Inferior parietal cortex (tissue), 1 donor: ENCODE results near the gene LYVE1.

Experiments used
- DNase-seq: peaks from one replicate; pipeline ENCODE4 v3.0.0-alpha.2; 2016; ENCODE audit errors: extremely low spot score

Gene LYVE1

DNA sequence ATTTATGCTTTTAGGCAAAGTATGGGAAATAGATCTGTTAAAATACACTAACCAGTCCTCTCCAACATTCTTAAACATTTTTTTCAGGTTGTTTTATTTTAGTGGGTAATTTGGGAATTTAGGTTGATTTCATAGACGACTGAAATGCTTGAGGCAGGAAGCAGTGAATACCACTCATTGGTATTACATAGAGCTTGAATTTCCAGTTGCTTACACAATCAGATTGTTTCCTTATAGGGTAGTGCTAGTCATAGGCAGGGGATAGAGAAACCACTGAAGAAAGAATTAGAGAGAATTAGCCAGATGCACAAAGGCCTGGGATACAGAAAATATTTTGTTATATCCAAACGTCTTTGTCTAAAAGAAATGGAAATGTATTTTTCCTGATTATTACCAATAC is 23.9 kb upstream of the LYVE1 start:
- DNase-seq, result no peak

DNA sequence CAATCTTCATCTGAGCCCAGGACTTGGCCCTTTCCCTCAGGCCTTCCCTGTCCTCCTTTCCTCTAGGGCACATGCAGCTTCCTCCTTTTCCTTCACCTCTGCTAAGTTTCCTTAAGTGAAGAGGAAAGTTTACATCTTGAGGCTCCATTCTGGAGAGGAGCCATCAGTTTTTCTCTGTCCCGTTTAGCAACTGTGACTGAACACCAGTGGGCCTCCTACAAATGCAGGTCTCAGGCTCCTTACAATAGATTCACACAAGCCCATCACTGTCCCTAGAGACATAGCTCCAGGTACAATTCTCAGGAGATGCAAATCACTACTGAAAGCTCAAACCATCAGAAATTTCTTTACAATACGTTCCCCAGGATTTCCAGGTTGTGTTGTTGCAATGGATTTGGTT is 23.3 kb upstream of the LYVE1 start:
- no peak for DNase-seq

DNA sequence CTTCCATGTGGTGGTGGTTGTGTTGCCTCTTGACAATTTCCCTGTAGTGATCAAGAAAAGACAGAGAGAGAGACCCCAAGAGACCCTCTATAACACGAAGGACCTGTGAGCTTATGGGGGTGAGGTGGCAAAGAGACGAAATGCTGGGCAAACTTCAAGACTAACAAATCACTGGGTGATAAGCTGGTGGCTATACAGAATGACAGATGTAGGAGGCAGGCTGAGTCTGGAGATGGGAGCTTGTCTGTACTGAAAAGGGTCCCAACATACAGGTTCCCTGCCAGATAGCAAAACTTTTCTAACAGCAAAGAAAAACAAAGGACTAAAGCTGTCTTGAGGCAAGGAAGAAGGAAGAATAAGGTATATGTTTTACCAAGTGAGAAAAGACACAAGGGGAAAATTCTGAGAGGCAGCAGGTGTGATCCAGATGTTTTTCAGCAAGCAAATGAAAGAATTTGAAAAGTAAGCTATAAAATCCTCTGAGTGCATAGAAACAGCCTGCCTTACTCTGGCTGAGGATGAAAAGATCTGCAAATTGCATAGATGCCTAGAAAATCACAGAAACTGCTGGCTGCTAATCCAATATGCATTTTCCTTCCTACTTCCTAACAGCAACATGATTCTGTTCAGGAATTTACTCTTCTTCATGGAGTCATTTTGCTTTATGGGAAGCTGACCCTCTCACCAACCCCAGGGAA is 21.9 kb upstream of the LYVE1 start:
- DNase-seq, result no peak

DNA sequence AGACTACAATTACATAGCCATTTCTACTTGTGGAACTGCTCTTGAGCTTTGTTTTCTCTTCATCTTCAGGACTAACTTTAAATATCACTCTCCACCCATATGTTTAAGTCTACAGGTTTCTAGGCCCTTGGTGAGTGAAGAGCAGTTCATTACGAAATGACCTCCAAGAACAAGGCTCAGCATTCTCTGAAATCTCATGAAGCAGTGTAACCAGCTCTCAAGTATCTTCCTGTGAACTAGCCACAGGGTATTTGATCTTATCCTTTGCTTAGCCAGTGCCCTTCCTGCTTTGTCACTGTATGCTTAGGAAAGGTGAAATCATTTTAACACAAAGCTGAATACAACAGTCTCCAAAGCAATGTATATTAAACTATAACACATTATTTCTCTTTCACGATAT is 20.4 kb upstream of the LYVE1 start:
- DNase-seq, result no peak

DNA sequence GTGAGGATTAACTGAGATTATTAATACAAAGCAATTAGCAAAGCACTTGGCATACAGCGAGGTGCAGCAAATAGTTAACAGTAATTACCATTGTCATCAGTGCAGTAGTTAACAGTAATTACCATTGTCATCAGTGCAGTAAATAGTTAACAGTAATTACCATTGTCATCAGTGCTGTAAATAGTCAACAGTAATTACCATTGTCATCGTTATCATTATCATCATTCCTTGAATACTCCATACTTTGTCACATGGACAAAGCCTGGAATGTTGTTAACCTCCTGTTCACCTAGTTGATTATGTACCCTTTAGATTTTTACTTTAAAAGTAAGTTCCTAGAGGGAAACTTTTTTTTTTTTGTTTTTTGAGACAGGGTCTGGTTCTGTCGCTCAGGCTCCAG is 19.5 kb upstream of the LYVE1 start:
- no peak for DNase-seq

DNA sequence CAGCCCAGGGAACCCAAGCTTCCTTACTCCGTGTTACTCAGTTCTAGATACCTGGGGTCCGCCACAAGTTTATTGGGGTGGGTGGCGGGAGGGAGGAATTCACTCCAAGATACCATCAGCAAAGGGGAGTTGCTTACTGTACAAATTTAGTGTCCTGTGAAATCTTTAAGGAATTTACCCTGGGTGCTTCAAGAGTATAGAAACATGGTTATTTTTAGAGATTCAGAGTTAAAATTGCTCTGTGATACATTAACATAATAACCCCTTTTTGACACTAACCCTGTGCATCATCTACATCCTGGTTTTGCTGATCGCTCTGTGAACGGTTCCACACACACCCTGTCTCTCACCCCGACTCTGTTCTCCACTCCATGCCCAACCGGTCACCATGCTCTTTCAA is 18.9 kb upstream of the LYVE1 start:
- no peak for DNase-seq

DNA sequence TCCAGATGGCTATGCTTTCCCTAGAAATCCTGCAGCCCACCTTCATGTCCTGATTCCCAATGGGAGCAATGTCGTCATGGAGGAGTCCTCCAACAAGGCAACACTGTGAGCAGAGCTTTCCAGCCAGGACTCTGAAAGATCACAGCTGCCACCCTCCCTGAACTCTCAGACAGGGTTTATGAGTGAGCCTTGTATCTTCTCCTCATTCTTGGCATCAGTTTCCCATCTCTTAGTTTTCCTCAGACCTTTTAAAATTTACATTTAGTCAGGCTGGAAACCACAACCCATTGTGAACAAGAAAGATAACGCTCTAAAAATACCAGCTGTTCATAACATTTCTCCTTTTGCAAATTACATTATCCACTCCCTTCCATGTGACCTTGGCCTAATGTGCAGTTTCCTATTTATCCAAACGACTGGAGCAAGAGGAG is 15.6 kb upstream of the LYVE1 start:
- no peak for DNase-seq

DNA sequence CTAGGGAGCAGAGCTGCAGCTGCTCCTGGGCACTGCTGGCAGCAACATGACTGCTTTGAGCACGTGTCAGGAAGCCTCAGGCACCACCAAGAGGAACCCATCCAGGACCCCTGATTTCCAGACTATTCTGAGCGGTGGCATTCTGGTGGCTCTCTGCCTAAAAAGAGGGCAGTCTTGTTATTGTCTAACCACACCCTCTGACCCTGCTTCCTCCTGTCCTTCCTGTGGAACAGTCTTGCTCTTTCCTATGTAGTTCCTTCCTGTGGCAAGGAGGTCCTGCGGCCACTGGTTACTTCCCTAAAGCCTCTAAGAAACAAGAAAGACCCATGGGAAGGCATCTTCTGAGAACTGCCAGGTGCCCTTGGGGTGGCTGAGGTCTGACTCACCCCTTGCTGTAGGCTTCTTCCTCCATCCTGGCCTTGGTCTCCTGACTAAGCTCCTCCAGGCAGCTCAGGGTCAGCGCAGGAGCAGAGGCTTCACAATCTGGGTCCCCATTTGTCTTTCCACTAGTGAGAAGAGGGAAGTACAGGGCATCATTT is 13.1 kb upstream of the LYVE1 start:
- DNase-seq, result no peak

DNA sequence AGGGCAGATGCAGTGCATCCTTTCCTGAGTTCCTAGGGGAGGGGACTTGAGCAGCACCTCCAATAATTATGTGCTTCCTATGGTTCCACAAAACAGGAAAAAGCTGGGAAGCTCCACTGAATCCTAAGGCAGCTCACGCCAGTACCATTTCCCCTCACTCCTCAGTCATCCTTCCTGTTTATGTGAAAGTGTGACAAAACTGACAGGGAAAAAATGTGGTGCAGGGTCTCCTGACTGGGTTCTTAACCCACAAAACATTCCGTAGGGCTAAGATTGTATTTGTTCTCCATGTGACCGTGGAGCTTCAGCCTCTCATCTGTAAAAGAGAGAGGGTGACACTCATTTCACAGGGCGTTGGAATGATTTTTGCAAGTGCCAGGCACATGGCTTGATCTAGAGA is 12.2 kb upstream of the LYVE1 start:
- no peak for DNase-seq

DNA sequence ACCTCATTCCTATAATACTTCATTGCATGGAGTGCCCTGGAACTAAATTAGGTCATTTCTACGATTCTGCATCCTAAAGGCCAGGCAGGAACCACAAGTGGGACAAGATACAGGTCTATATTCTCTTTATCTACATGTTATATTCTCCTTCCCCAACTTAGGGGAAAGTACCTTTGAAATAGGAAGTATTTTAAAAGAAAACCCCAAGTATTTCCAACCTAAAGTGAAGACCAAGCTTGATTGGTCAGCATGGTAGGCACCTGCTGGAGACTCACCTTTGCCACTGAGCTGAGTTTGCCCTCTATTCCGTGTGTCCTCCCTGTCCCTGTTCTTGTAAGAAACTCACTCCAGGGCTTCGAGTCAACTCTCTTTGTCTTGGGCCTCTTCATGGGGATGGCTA is 11.2 kb upstream of the LYVE1 start:
- DNase-seq, result no peak

DNA sequence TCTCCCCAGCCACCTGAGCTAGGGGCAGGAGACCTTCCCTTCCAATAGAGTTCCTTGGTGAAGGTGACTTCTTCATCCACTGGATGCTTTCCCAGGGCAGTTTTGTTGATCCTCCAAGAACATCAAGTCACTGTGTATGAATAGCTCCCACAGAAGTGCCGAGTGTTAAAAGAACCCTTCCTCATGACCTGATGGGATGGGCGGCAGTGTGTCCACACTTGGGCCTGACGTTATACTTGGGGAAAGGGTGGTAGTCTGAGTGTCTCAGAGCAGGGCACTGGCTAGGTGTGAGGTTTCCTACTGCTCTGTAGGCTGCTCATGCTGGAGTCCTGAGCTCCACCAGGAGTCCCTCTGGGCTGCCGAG is 7.6 kb upstream of the LYVE1 start:
- no peak for DNase-seq

DNA sequence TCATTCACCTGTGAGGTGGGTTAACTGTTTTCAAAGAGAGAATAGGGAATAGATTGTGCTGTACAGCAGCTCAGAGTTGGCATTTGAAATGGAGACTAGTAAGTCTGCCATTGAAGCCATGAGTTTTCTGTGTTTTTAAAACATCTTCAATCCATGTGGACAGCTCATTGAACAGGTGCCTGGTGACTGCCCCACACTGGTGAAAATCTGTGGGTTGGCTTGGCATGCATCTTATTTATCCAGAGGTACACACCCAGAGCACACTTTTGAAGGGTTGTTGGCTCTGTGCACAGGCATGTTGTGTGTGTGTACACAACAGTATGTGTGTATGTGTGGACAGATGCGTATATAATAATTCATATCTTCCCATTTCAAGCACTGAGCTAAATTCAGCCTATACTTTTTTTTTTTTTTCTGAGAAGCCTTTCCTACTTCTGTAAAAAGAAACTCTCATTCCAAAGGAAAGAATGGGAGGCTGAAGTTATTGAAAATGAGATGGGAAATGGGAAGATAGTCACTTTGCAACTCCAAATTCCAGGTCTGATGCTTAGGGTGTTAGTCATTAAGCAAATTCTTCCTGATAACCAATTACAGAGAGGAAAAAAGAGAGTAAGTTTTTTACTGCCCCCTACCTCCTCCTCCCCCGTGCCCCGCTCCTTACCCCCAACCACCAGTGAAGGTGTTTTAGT is 7.0 kb upstream of the LYVE1 start:
- no peak for DNase-seq

DNA sequence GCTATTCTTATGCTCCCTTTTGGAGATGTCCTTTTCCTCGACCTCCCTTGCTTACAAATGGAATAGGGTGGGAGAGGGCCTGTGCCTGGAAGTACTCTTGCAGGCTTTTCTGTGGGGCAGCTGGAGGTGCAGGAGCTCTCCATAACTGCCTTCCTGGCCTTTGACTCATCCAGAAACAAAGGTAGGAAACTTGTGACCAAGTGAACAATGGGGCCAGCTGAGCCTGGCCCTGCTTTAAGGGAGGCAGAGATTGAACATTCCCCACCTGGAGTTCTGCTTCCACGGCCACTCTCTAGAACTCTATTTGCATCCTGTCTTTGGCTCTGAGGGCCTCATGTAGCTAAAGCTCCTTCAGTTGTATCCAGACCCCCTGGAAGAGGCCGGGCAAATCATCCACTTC is 5.1 kb upstream of the LYVE1 start:
- no peak for DNase-seq

DNA sequence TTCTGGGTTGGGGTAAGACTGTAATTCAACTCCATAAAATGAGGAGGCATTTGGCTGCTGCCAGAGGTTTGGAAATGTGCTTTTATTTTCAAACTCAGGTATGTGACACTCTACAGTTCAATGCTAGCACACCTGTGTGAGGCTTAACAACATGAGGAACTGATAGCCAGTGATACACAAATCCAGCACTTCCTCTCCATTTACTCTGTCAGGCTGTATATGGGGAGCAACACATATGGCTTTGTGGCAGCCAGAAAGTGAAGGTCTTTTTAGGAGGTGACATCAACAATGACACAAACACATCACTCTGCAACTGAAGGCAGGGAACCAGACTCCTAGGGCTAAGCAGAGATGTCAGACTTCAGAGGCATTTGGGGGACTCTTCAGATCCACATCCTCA is 4.6 kb upstream of the LYVE1 start:
- no peak for DNase-seq

DNA sequence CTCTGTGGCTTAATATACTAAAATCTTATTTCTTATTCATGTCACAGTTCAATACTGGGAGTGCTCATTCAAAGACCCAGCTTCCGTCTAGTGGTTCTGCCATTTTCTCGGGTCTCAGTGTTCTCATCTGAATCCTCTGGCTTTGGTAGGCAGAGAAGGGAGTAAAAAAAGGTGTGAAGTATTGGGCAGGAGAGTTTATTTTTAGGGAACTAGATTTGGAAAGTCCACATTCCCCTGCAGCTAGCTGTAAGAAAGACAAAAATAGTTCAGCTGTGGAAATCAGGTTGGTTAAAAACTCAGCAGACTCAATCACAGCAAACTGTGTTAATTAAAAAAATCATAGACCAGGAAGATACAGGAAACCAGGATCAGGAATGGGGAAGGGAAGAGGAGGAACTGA is 4.1 kb upstream of the LYVE1 start:
- peak; percentile 45 for DNase-seq

DNA sequence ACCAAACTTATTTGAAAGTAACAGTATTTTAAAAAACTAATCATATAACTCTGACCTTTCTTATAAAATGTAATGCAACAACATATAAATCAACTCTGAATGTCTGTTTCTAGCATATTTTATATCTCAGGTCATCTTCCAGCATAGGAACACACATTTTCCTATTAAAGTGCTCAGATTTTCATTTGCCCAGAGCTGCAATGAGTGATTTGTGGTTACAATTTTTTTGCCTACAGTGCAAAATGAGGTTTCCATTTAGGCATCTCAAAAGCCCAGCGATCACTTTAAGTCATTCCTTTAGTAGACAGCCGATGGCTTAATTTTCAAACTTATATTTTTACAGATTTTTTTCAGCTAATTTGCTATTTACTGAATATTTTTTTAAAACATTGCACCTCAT is 1.0 kb downstream of the LYVE1 start:
- DNase-seq, result no peak

DNA sequence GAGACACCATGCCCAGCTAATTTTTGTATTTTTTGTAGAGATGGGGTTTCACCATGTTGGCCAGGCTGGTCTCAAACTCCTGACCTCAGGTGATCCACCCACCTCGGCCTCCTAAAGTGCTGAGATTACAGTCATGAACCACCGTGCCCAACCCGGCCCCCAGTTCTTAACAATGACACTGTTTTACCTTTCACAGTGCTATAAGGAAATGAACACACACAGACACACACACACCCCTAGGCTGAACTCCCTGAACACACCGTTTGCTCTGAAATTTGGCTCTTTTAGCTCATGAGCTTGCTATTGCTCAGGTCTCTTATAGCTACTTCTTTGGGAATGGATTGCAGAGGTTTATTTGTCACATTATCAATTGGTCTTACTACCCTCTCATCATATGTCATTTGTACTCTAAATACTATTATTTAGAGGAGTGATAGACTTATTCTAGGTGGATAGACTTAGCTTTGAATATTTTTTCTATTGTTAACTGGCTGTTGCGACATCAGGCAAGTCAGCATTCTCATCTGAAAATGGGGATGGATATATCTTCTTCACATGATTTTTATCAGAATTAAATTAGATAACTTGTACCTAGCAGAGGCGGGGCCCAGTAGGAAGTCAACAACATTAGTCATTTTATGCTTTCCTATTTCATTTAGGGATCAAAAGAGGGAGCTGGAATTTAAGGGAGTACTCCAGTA is 2.1 kb downstream of the LYVE1 start:
- DNase-seq, result no peak

DNA sequence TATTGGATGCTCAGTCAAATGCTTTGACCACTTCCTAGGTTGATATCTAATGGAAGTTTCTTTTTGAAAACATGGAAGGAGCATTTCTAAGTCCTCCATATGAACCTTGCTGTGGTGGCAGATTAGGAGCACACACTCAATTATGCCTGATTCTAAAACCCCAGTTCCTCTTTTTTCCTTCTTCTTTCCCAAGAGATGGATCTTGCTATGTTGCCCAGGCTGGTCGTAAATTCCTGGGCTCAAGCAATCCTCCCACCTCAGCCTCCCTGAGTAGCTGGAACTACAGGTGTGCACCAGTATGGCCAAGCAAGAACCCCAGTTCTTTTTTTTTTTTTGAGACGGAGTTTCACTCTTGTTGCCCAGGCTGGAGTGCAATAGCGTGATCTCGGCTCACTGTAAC is 3.0 kb downstream of the LYVE1 start:
- DNase-seq, result no peak

DNA sequence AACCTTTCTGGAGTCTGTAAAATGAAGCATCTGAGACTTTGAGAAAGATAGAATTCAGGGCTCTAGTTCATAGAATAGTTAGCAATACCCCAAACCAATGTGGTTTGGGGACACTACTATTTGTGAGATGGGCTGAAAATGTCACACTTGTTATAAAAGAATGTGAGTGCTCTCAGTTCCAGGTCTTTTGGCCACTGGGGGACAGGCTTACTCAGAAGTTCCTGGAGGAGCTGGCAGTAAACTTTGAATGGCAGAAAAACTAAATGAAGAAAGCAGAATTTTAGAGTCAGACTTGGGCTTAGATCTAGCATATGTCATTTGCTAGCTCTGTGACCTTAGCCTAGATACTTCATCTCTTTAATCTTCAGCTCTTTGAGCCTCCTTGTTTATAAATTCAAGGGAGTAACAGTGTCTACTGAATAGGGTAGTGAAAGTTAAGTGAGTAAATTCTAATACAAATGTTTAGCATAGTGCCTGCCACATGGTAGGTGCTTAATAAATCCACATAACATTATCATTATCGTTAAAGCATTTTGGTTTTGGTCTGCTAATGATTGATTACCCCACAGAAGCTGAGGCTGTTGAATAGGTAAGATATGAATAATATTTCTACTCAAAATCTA is 3.7 kb downstream of the LYVE1 start:
- no peak for DNase-seq

DNA sequence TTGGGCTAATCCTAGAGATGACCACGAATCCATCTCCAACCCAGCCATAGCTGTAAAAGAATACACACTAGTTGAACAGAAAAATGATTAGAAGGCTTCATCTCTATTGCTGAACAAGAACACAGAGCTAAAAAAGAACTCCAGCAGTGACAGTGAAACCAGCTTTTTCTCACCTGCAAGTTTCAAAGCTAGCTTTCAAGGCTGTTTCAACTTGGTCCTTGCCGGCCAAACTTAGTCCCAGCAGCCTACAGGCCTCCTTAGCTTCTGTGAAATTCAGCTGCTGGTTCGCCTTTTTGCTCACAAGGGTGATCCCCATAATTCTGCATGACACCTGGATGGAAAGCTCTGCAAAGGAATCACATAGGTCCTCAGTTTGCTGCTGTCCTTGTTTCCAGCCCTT is 4.4 kb downstream of the LYVE1 start:
- no peak for DNase-seq

DNA sequence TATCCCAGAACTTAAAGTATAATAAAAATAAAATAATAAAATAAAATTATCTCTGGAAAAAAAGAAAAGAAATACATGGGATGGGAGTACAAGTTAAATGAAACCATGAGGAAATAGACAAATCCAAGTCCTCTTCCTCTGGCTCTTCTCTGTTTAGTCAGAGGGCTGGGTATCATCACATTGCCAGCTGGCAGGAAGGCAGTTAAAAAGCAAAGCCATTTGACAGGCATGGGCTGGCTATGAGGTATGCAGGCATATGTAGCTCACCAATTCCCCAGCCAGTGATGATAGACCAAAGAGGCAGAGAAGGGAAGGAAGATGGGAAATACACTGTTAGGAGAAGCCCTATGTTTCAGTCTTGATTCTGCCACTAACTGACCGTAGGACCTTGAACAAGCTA is 6.5 kb downstream of the LYVE1 start:
- DNase-seq, result no peak

DNA sequence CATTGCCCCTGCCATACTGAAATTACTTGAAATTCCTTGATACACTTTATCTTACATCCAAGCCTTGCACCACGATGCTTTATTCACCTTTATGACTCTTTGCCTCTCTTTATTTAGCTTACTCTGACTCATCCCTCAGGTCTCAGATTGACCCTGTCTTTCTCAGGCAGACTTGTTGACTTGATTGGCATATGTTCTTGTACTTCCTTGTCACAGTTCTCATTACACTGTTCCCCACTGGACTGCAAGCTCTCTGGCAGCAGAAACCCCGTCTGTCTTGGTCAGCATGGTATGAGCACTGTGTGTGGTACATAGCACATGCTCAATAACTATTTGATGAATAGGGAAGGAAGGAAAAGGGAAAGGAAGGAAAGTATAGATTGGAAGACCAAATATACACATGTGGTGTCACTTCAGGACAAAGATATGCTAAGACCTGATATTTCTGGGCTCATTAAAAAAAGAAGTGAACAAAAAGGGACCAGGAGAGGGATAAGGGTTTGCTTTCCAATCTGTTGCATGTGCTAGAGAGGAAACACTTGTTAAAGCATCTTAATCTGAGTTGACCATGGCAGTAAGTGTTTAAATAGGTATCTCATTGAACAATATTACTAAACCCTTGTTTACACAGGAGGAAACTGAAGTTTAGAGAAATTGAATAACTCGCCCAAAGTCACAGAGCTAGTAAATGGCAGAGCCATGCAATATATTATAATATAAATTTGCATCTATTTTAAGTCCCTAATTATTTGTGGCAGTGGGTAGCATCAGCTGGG is 7.2 kb downstream of the LYVE1 start:
- no peak for DNase-seq
